ENCODE data around the gene ST3GAL3.

Gene ST3GAL3

GRCh38 chr1:43946236-43947060, 239.1 kb downstream of the ST3GAL3 start, which contains the start of gene IPO13:
IPO13 (plus strand) TSS chr1:43946950; CDS start chr1:43947601, 651 bp downstream.
- peak; percentile 93 for DNase-seq

GRCh38 chr1:43947061-43947873, 239.9 kb downstream of the ST3GAL3 start:
- no peak for DNase-seq

GRCh38 chr1:43947874-43948437, 240.6 kb downstream of the ST3GAL3 start:
- no peak for DNase-seq

- no peak for DNase-seq
Measured at GRCh38 chr1:43949678-43950077, 242.3 kb downstream of the ST3GAL3 start.

- no peak for DNase-seq
Measured at GRCh38 chr1:43951021-43951985, 244.0 kb downstream of the ST3GAL3 start.

GRCh38 chr1:43952731-43953346, 245.5 kb downstream of the ST3GAL3 start:
- DNase-seq: no peak

GRCh38 chr1:43953361-43953760, 246.0 kb downstream of the ST3GAL3 start:
- no peak for DNase-seq

- no peak for DNase-seq
Measured at GRCh38 chr1:43954036-43954435, 246.7 kb downstream of the ST3GAL3 start.

- DNase-seq: no peak
Measured at GRCh38 chr1:43956234-43956633, 248.9 kb downstream of the ST3GAL3 start.

- no peak for DNase-seq
Measured at GRCh38 chr1:43957407-43958040, 250.2 kb downstream of the ST3GAL3 start.

- no peak for DNase-seq
Measured at GRCh38 chr1:43958351-43959255, 251.3 kb downstream of the ST3GAL3 start.

- no peak for DNase-seq
Measured at GRCh38 chr1:43960798-43961197, 253.5 kb downstream of the ST3GAL3 start.

GRCh38 chr1:43961692-43962091, 254.4 kb downstream of the ST3GAL3 start:
- DNase-seq: no peak

GRCh38 chr1:43962324-43962723, 255.0 kb downstream of the ST3GAL3 start:
- DNase-seq: no peak

- DNase-seq: no peak
Measured at GRCh38 chr1:43963006-43963405, 255.7 kb downstream of the ST3GAL3 start.

- no peak for DNase-seq
Measured at GRCh38 chr1:43963890-43964289, 256.6 kb downstream of the ST3GAL3 start.

GRCh38 chr1:43965316-43965715, 258.0 kb downstream of the ST3GAL3 start:
- no peak for DNase-seq

GRCh38 chr1:43968348-43968948, 261.1 kb downstream of the ST3GAL3 start:
- no peak for DNase-seq

- DNase-seq: no peak
Measured at GRCh38 chr1:43969416-43969745, 262.0 kb downstream of the ST3GAL3 start.

Data from T-helper 9 cell (primary cell).